ENCODE data around the gene RBL2. TPM values are rescaled to one million over a fixed set of nuclear protein-coding genes. Genes with fewer than 3 reads are reported as not detected.
"Not testable (repeated sequence)": the region's sequence is repeated elsewhere in the genome, so short reads cannot be mapped to it uniquely, and the experiment has no call there.

The RBL2 gene
- total RNA-seq, 4 donors from 2014 or later: 27.7 to 115 (median 64.0) TPM

GRCh38 chr16:53421248-53421647, 13.0 kb upstream of the RBL2 start:
- Histone ChIP-seq H3K27me3 (no peaks in the 10 kb centered on the region), H3K27ac (no peak overlapping the region), H3K36me3 (no peaks in the 10 kb centered on the region), H3K4me3 (no peak overlapping the region), H3K9me3 (peaks cover 7 to 10% of the 10 kb centered on the region in 2 donors), H3K4me1 (no peaks in the 10 kb centered on the region)
- in situ Hi-C loops (cut with MboI; ENCODE audit: low pct_ligation_motif_present in 1 of 4, low pct_unique_long_range_greater_than_20kb in 1 of 4, low sequenced_read_pairs in 3 of 4) (no loop called here), intact Hi-C loops (cut with DNase I; ENCODE audit: low total_unique reads) (no loop called here)
- TF ChIP-seq POLR2A (IDR thresholded peaks at IDR 0.05): no peak
- no peak for TF ChIP-seq CTCF (IDR thresholded peaks at IDR 0.05)
- TF ChIP-seq POLR2AphosphoS5 (IDR thresholded peaks at IDR 0.05): no peak
- TF ChIP-seq EP300 (IDR thresholded peaks at IDR 0.05; ENCODE audit: low read depth): no peak
- 97% methylated on average over 23 of the region's 24 CpGs; no CpG with 5 or more reads in 1 of the 2 donors for WGBS, 2 donors (ENCODE audit: low coverage in 1 of 2)
- no peak for DNase-seq

- intact Hi-C loops (cut with DNase I; ENCODE audit: low total_unique reads); H3K4me1 ChIP-seq; H3K4me3 ChIP-seq; H3K36me3 ChIP-seq; H3K27ac ChIP-seq; H3K27me3 ChIP-seq; in situ Hi-C loops (cut with MboI; ENCODE audit: low pct_ligation_motif_present in 1 of 4, low pct_unique_long_range_greater_than_20kb in 1 of 4, low sequenced_read_pairs in 3 of 4); DNase-seq: not testable (repeated sequence)
- WGBS, 2 donors (ENCODE audit: low coverage in 1 of 2): 88% methylated on average over 1 of the region's 1 CpG; no CpG with 5 or more reads in 1 of the 2 donors
- peaks cover 7 to 10% of the 10 kb centered on the region in 2 donors for H3K9me3 ChIP-seq
These were observed 10.3 kb upstream of the RBL2 start for GRCh38 chr16:53423968-53424367.

- 54 to 60% methylated on average over 3 of the region's 3 CpGs for WGBS, 2 donors (ENCODE audit: low coverage in 1 of 2)
- H3K4me3 ChIP-seq: no peak overlapping the region
- H3K27me3 ChIP-seq: no peaks in the 10 kb centered on the region
- H3K4me1 ChIP-seq: peaks cover 0 to 1% (median 0%) of the 10 kb centered on the region in 4 donors
- peaks cover 4 to 7% of the 10 kb centered on the region in 2 donors for H3K9me3 ChIP-seq
- intact Hi-C loops (cut with DNase I; ENCODE audit: low total_unique reads) (no loop called here), in situ Hi-C loops (cut with MboI; ENCODE audit: low pct_ligation_motif_present in 1 of 4, low pct_unique_long_range_greater_than_20kb in 1 of 4, low sequenced_read_pairs in 3 of 4) (no loop called here)
- H3K36me3 ChIP-seq: no peaks in the 10 kb centered on the region
- TF ChIP-seq POLR2AphosphoS5 (IDR thresholded peaks at IDR 0.05): no peak
- TF ChIP-seq POLR2A (IDR thresholded peaks at IDR 0.05): no peak
- no peak for TF ChIP-seq EP300 (IDR thresholded peaks at IDR 0.05; ENCODE audit: low read depth)
- TF ChIP-seq CTCF (IDR thresholded peaks at IDR 0.05): no peak
- DNase-seq: no peak
- no peak overlapping the region for H3K27ac ChIP-seq
These were observed 5.6 kb upstream of the RBL2 start for GRCh38 chr16:53428681-53429080.

- WGBS, 2 donors (ENCODE audit: low coverage in 1 of 2): 65 to 80% methylated on average over 1 to 4 of the region's 4 CpGs
- Histone ChIP-seq H3K9me3 (peaks cover 0 to 3% of the 10 kb centered on the region in 2 donors), H3K27ac (no peak overlapping the region), H3K27me3 (no peaks in the 10 kb centered on the region), H3K4me3 (no peak overlapping the region), H3K36me3 (no peaks in the 10 kb centered on the region), H3K4me1 (peaks cover 0 to 5% (median 0%) of the 10 kb centered on the region in 4 donors)
- no peak for DNase-seq
- in situ Hi-C loops (cut with MboI; ENCODE audit: low pct_ligation_motif_present in 1 of 4, low pct_unique_long_range_greater_than_20kb in 1 of 4, low sequenced_read_pairs in 3 of 4) (no loop called here), intact Hi-C loops (cut with DNase I; ENCODE audit: low total_unique reads) (no loop called here)
- TF ChIP-seq POLR2A (IDR thresholded peaks at IDR 0.05): no peak
- no peak for TF ChIP-seq EP300 (IDR thresholded peaks at IDR 0.05; ENCODE audit: low read depth)
- TF ChIP-seq CTCF (IDR thresholded peaks at IDR 0.05): no peak
- no peak for TF ChIP-seq POLR2AphosphoS5 (IDR thresholded peaks at IDR 0.05)
These were observed 4.9 kb upstream of the RBL2 start for GRCh38 chr16:53429221-53429943.
